PC-3 (cell line): Measurements from ENCODE around the gene COLEC12. TPM values are rescaled to one million over a fixed set of nuclear protein-coding genes. Genes with fewer than 3 reads are reported as not detected.

Source experiments
- ATAC-seq: fragments of 200-7000 bp; cut with Tn5 transposase; 2 replicates; pipeline ENCODE4 v1.9.1; 2020; ENCODE audit warnings: mild to moderate bottlenecking, moderate library complexity
- BruUV-seq: library from RNA; stranded (reverse); fragments of 400-500 nt; replicated peaks from 2 replicates; lab custom pipeline; 2021; lab: Mats Ljungman, UMichigan
- CTCF ChIA-PET: fragments of 300-600 bp; sonication (Branson Sonifier 250); formaldehyde crosslinking; loops from one replicate; lab custom pipeline; 2022; ENCODE audit warnings: antibody characterized with exemption; lab: Charles Lee
- POLR2A ChIA-PET: fragments of 300-600 bp; sonication (Branson Sonifier 250); formaldehyde crosslinking; loops from one replicate; lab custom pipeline; 2022; ENCODE audit warnings: antibody characterized with exemption; ENCODE audit not compliant: unreplicated experiment; lab: Charles Lee
- DNase-seq: peaks from one replicate; pipeline ENCODE4 v3.0.0-alpha.2; 2015
- H2AFZ ChIP-seq: fragments of 300-600 bp; sonication (generic); 2 replicates; pipeline ENCODE4 v1.6.0; 2016; ENCODE audit warnings: antibody characterized with exemption, low read length
- H3F3A ChIP-seq: fragments of 300-600 bp; sonication (generic); one replicate; pipeline ENCODE4 v1.6.0; 2017; ENCODE audit warnings: antibody characterized with exemption, low read length, control low read depth, mild to moderate bottlenecking; ENCODE audit not compliant: unreplicated experiment
- H3K27ac ChIP-seq: fragments of 300-600 bp; sonication (generic); 2 replicates; pipeline ENCODE4 v1.5.1; 2016; ENCODE audit warnings: mild to moderate bottlenecking, low read length
- H3K27me3 ChIP-seq: fragments of 300-600 bp; sonication (generic); 2 replicates; pipeline ENCODE4 v1.6.1; 2016; ENCODE audit warnings: low read length, mixed read lengths
- H3K36me3 ChIP-seq: fragments of 300-600 bp; sonication (generic); 2 replicates; pipeline ENCODE4 v1.6.1; 2016; ENCODE audit warnings: low read depth, mixed run types, low read length, mixed read lengths
- H3K4me1 ChIP-seq: fragments of 300-600 bp; sonication (generic); 2 replicates; pipeline ENCODE4 v1.5.1; 2016; ENCODE audit warnings: low read length; ENCODE audit not compliant: insufficient read depth
- H3K4me2 ChIP-seq: fragments of 300-600 bp; sonication (generic); 2 replicates; pipeline ENCODE4 v1.6.0; 2016; ENCODE audit warnings: low read length
- H3K4me3 ChIP-seq: fragments of 300-600 bp; sonication (generic); 2 replicates; pipeline ENCODE4 v1.5.1; 2016; ENCODE audit warnings: mild to moderate bottlenecking, low read length, mixed read lengths
- H3K79me2 ChIP-seq: fragments of 300-600 bp; sonication (generic); 2 replicates; pipeline ENCODE4 v1.6.1; 2017; ENCODE audit warnings: low read length, mixed read lengths
- H3K9ac ChIP-seq: fragments of 300-600 bp; sonication (generic); 2 replicates; pipeline ENCODE4 v1.6.0; 2016; ENCODE audit warnings: mild to moderate bottlenecking, low read length
- H3K9me2 ChIP-seq: fragments of 300-600 bp; sonication (generic); replicated peaks from 2 replicates; pipeline ENCODE4 v1.6.1; 2016; ENCODE audit warnings: mixed run types, low read length, mixed read lengths
- H3K9me3 ChIP-seq: fragments of 300-600 bp; sonication (generic); 2 replicates; pipeline ENCODE4 v1.6.1; 2016; ENCODE audit warnings: low read length, mixed read lengths
- H4K20me1 ChIP-seq: fragments of 300-600 bp; sonication (generic); 2 replicates; pipeline ENCODE4 v1.6.1; 2016; ENCODE audit warnings: low read length, mixed read lengths
- CTCF ChIP-seq: fragments of 300-600 bp; sonication (generic); conservative IDR thresholded peaks from 2 replicates; pipeline ENCODE4 v1.5.1; 2017; ENCODE audit warnings: antibody characterized with exemption, low read depth, mild to moderate bottlenecking, low read length
- EZH2 ChIP-seq: fragments of 300-600 bp; sonication (generic); IDR thresholded peaks from one replicate; pipeline ENCODE4 v1.6.1; 2017; ENCODE audit warnings: antibody characterized with exemption, mild to moderate bottlenecking, low read length; ENCODE audit not compliant: unreplicated experiment
- EZH2phosphoT487 ChIP-seq: fragments of 300-600 bp; sonication (generic); IDR thresholded peaks from 2 replicates; pipeline ENCODE4 v1.6.1; 2018; ENCODE audit warnings: mild to moderate bottlenecking, antibody characterized with exemption, low read length, borderline replicate concordance
- intact Hi-C: fragments of 100-400 bp; cut with micrococcal nuclease; formaldehyde crosslinking; loops from 2 replicates; pipeline ENCODE4 v1.9.0; 2023
- total RNA-seq: library from RNA; depleted of rRNA; stranded (reverse); fragments of >200 nt; gene quantifications from 2 replicates; pipeline ENCODE4 v1.2.3, GENCODE V29; 2014

Gene COLEC12
- total RNA-seq, 1 experiment from 2014 or later = 0.04 TPM

GRCh38 chr18:420661-421246, 79.7 kb downstream of the COLEC12 start:
- no peak overlapping the region for H3K4me2 ChIP-seq
- H3K9me3 ChIP-seq = no peaks in the 10 kb centered on the region
- no peaks in the 10 kb centered on the region for H3F3A ChIP-seq
- ChIA-PET CTCF (no interaction called here), POLR2A (no interaction called here)
- no peaks in the 10 kb centered on the region for H3K79me2 ChIP-seq
- DNase-seq = no peak
- BruUV-seq = no TSS peak
- H3K27ac ChIP-seq = no peak overlapping the region
- no peaks in the 10 kb centered on the region for H3K27me3 ChIP-seq
- TF ChIP-seq EZH2 = no peak
- no peak for TF ChIP-seq CTCF
- no peak for TF ChIP-seq EZH2phosphoT487
- H3K9me2 ChIP-seq = no peaks in the 10 kb centered on the region
- intact Hi-C loops = no loop called here
- no peak overlapping the region for H3K9ac ChIP-seq
- H3K4me3 ChIP-seq = no peak overlapping the region
- H2AFZ ChIP-seq = no peak overlapping the region
- no peaks in the 10 kb centered on the region for H3K36me3 ChIP-seq
- H4K20me1 ChIP-seq = no peaks in the 10 kb centered on the region
- H3K4me1 ChIP-seq = peaks cover 5% of the 10 kb centered on the region
- ATAC-seq = no peak

GRCh38 chr18:419541-420175, 80.8 kb downstream of the COLEC12 start:
- no TSS peak for BruUV-seq
- DNase-seq (no peak), ATAC-seq (no peak)
- TF ChIP-seq EZH2phosphoT487 (no peak), CTCF (no peak), EZH2 (no peak)
- H3K36me3 ChIP-seq = no peaks in the 10 kb centered on the region
- no peaks in the 10 kb centered on the region for H3F3A ChIP-seq
- no peaks in the 10 kb centered on the region for H3K9me2 ChIP-seq
- no peak overlapping the region for H3K9ac ChIP-seq
- peaks cover 14% of the 10 kb centered on the region for H3K4me1 ChIP-seq
- no peak overlapping the region for H3K4me3 ChIP-seq
- no peaks in the 10 kb centered on the region for H3K79me2 ChIP-seq
- H2AFZ ChIP-seq = no peak overlapping the region
- POLR2A ChIA-PET = no interaction called here
- H4K20me1 ChIP-seq = no peaks in the 10 kb centered on the region
- intact Hi-C loops = no loop called here
- H3K9me3 ChIP-seq = no peaks in the 10 kb centered on the region
- CTCF ChIA-PET = no interaction called here
- no peak overlapping the region for H3K27ac ChIP-seq
- no peak overlapping the region for H3K4me2 ChIP-seq
- H3K27me3 ChIP-seq = no peaks in the 10 kb centered on the region

DNA sequence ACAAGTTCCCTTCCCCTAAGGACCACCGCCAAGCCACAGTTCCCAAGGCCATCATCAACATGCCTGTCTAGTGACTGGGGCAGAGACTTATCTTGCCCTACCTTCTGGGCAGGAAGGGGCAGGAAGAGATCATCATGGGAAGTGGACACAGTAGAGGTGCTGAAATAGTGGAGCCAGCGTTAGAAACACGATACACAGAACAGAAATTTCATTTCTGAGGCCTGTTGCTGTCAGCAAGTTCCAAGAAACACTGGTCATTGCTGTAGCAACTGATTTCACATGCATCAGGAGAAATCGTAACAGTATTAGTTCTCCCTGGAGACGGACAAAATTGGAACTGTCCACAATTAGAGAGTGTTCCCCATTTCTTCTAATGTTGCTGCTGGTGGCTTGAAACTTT, 83.0 kb downstream of the COLEC12 start:
- POLR2A ChIA-PET = no interaction called here

More for the DNA sequence above, 83.0 kb downstream of the COLEC12 start:
- Histone ChIP-seq H3K9me2 (no peaks in the 10 kb centered on the region), H3K4me1 (peaks cover 14% of the 10 kb centered on the region), H3K79me2 (no peaks in the 10 kb centered on the region), H3K27me3 (no peaks in the 10 kb centered on the region), H3K4me3 (no peak overlapping the region), H4K20me1 (no peaks in the 10 kb centered on the region), H3K27ac (no peak overlapping the region), H2AFZ (no peak overlapping the region), H3K9ac (no peak overlapping the region), H3K36me3 (no peaks in the 10 kb centered on the region), H3K9me3 (no peaks in the 10 kb centered on the region), H3F3A (no peaks in the 10 kb centered on the region), H3K4me2 (no peak overlapping the region)
- CTCF ChIA-PET = no interaction called here
- DNase-seq (no peak), ATAC-seq (no peak)
- TF ChIP-seq EZH2phosphoT487 = no peak
- TF ChIP-seq CTCF = no peak
- TF ChIP-seq EZH2 = no peak
- BruUV-seq = no TSS peak
- intact Hi-C loops = no loop called here
